ENCODE measurements around the gene TMEM225B.

Gene TMEM225B

DNA sequence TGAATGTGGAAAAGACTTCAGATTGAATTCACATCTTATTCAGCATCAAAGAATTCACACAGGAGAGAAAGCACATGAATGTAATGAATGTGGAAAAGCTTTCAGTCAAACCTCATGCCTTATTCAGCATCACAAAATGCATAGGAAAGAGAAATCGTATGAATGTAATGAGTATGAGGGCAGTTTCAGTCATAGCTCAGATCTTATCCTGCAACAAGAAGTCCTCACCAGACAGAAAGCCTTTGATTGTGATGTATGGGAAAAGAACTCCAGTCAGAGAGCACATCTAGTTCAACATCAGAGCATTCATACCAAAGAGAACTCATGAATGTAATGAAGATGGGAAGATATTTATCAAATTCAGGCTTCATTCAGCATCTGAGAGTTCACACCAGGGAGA, 24.8 kb upstream of the TMEM225B start:
- ChIA-PET POLR2A (no interaction called here), CTCF (no interaction called here)
- Histone ChIP-seq H3K4me3 (ENCODE audit: low read depth, low read length) (no peak overlapping the region), H3K4me1 (ENCODE audit: control insufficient read depth, insufficient read depth, low read length) (peaks cover 4% of the 10 kb centered on the region; the same call in 1 of the 2 replicates), H3K9me3 (ENCODE audit: control insufficient read depth, insufficient read depth, low read depth, low read length) (no peaks in the 10 kb centered on the region), H3K27ac (ENCODE audit: extremely low read depth, low read depth, low read length) (no peak overlapping the region), H3K36me3 (ENCODE audit: control insufficient read depth in 2 of 2, insufficient read depth in 1 of 2, low read length in 2 of 2) (peaks cover 22 to 60% of the 10 kb centered on the region in 2 experiments)
- TF ChIP-seq ZFP69B (tag by site-specific recombination; IDR thresholded peaks at IDR 0.05) (no peak), GLI2 (tag by site-specific recombination; IDR thresholded peaks at IDR 0.05; ENCODE audit: borderline replicate concordance, low read depth) (no peak), ZNF302 (tag by site-specific recombination; IDR thresholded peaks at IDR 0.05; ENCODE audit: low read depth) (no peak), ZNF354C (tag by site-specific recombination; IDR thresholded peaks at IDR 0.05; ENCODE audit: borderline replicate concordance, low read depth) (no peak), ZNF664 (tag by site-specific recombination; IDR thresholded peaks at IDR 0.05) (no peak), KLF10 (tag by site-specific recombination; IDR thresholded peaks at IDR 0.05) (no peak), ZNF19 (tag by site-specific recombination; IDR thresholded peaks at IDR 0.05; ENCODE audit: low read depth) (no peak), ZNF747 (tag by site-specific recombination; IDR thresholded peaks at IDR 0.05) (no peak), ZNF335 (tag by site-specific recombination; conservative IDR thresholded peaks at IDR 0.05) (no peak), TCF7L2 (IDR thresholded peaks at IDR 0.05; ENCODE audit: borderline replicate concordance, low read depth, low read length) (no peak), ZNF169 (tag by site-specific recombination; IDR thresholded peaks at IDR 0.05) (no peak)
- TF ChIP-seq, protein P1, sequence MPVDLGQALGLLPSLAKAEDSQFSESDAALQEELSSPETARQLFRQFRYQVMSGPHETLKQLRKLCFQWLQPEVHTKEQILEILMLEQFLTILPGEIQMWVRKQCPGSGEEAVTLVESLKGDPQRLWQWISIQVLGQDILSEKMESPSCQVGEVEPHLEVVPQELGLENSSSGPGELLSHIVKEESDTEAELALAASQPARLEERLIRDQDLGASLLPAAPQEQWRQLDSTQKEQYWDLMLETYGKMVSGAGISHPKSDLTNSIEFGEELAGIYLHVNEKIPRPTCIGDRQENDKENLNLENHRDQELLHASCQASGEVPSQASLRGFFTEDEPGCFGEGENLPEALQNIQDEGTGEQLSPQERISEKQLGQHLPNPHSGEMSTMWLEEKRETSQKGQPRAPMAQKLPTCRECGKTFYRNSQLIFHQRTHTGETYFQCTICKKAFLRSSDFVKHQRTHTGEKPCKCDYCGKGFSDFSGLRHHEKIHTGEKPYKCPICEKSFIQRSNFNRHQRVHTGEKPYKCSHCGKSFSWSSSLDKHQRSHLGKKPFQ (tag by site-specific recombination; IDR thresholded peaks at IDR 0.05): no peak
- TF ChIP-seq, protein P2, sequence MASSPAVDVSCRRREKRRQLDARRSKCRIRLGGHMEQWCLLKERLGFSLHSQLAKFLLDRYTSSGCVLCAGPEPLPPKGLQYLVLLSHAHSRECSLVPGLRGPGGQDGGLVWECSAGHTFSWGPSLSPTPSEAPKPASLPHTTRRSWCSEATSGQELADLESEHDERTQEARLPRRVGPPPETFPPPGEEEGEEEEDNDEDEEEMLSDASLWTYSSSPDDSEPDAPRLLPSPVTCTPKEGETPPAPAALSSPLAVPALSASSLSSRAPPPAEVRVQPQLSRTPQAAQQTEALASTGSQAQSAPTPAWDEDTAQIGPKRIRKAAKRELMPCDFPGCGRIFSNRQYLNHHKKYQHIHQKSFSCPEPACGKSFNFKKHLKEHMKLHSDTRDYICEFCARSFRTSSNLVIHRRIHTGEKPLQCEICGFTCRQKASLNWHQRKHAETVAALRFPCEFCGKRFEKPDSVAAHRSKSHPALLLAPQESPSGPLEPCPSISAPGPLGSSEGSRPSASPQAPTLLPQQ (tag by site-specific recombination; IDR thresholded peaks at IDR 0.05): no peak

DNA sequence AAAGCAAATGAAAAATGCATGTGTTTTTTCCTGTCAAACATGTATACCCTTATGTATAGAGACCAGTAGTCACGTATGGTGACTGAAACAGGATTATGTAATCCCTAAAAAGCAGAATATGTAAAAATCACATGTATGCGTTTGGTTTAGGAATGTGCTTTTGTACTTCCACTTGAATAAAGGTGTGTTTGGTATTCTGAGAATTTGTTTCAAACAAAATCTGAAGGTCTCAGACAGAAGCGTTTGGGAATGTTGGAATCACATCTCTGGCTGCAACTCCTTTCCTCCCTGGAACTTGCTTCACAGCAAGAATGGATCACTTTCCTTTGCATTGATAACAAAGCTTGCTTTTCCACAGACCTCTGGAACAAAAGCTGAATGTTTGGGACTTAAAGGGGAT, 21.8 kb upstream of the TMEM225B start:
- Histone ChIP-seq H3K27ac (ENCODE audit: extremely low read depth, low read depth, low read length) (no peak overlapping the region), H3K4me1 (ENCODE audit: control insufficient read depth, insufficient read depth, low read length) (peaks cover 4% of the 10 kb centered on the region; the same call in 1 of the 2 replicates), H3K36me3 (ENCODE audit: control insufficient read depth in 2 of 2, insufficient read depth in 1 of 2, low read length in 2 of 2) (peaks cover 7 to 33% of the 10 kb centered on the region in 2 experiments), H3K9me3 (ENCODE audit: control insufficient read depth, insufficient read depth, low read depth, low read length) (no peaks in the 10 kb centered on the region), H3K4me3 (ENCODE audit: low read depth, low read length) (no peak overlapping the region)
- CTCF ChIA-PET: interaction anchor here (0.7 kb wide), 1 partner anchor 10 kb away, joined by 3 read pairs; no protein-coding TSS in a partner anchor
- POLR2A ChIA-PET: interaction anchor here (1.7 kb wide), 1 partner anchor 18 kb away, joined by 5 read pairs; the partner anchor contains the start of gene ZNF655
- TF ChIP-seq INSM2 (tag by site-specific recombination; IDR thresholded peaks at IDR 0.05): no peak
- TF ChIP-seq SP3 (tag by site-specific recombination; IDR thresholded peaks at IDR 0.05): no peak
- TF ChIP-seq, protein P1 (tag by site-specific recombination; IDR thresholded peaks at IDR 0.05): no peak
- no peak for TF ChIP-seq KLF8 (tag by site-specific recombination; IDR thresholded peaks at IDR 0.05)
- TF ChIP-seq ZNF133 (tag by site-specific recombination; IDR thresholded peaks at IDR 0.05): no peak
- TF ChIP-seq, protein P3, sequence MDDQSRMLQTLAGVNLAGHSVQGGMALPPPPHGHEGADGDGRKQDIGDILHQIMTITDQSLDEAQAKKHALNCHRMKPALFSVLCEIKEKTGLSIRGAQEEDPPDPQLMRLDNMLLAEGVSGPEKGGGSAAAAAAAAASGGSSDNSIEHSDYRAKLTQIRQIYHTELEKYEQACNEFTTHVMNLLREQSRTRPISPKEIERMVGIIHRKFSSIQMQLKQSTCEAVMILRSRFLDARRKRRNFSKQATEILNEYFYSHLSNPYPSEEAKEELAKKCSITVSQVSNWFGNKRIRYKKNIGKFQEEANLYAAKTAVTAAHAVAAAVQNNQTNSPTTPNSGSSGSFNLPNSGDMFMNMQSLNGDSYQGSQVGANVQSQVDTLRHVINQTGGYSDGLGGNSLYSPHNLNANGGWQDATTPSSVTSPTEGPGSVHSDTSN (CRISPR knock-in tag; IDR thresholded peaks at IDR 0.05): no peak
- TF ChIP-seq ZNF426 (tag by site-specific recombination; IDR thresholded peaks at IDR 0.05): no peak
- TF ChIP-seq, protein P4, sequence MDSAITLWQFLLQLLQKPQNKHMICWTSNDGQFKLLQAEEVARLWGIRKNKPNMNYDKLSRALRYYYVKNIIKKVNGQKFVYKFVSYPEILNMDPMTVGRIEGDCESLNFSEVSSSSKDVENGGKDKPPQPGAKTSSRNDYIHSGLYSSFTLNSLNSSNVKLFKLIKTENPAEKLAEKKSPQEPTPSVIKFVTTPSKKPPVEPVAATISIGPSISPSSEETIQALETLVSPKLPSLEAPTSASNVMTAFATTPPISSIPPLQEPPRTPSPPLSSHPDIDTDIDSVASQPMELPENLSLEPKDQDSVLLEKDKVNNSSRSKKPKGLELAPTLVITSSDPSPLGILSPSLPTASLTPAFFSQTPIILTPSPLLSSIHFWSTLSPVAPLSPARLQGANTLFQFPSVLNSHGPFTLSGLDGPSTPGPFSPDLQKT (IDR thresholded peaks at IDR 0.05; ENCODE audit: borderline replicate concordance, low read depth, low read length): no peak
- TF ChIP-seq ZNF302 (tag by site-specific recombination; IDR thresholded peaks at IDR 0.05; ENCODE audit: low read depth): no peak
- TF ChIP-seq, protein P5, sequence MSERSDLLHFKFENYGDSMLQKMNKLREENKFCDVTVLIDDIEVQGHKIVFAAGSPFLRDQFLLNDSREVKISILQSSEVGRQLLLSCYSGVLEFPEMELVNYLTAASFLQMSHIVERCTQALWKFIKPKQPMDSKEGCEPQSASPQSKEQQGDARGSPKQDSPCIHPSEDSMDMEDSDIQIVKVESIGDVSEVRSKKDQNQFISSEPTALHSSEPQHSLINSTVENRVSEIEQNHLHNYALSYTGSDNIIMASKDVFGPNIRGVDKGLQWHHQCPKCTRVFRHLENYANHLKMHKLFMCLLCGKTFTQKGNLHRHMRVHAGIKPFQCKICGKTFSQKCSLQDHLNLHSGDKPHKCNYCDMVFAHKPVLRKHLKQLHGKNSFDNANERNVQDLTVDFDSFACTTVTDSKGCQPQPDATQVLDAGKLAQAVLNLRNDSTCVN (tag by site-specific recombination; optimal IDR thresholded peaks at IDR 0.05): no peak

All from HEK293 (cell line).